Measurements from ENCODE around the gene SCARB1.
"Not testable (repeated sequence)": the region's sequence is repeated elsewhere in the genome, so short reads cannot be mapped to it uniquely, and the experiment has no call there.

SCARB1 gene

DNA sequence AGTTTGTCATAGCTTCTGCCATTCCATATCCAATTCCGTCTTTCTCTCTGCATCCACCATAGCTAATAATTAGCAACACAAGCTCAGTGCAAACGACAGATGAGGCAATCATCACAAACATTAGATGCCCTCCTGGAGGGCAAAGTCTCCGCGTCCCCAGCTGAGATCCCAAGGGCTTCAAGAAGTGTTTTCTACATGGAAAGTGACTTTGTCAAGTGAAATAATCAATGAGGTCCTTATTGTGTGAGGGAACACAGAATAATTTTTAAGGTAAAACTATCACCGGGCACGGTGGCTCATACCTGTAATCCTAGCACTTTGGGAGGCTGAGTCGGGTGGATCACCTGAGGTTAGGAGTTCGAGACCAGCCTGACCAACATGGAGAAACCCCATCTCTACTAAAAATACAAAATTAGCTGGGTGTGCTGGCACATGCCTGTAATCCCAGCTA is 36.7 kb upstream of the SCARB1 start:
- H3K27ac ChIP-seq (ENCODE audit: low read depth, low read length); H3K9ac ChIP-seq (ENCODE audit: low read length); H3K36me3 ChIP-seq (ENCODE audit: insufficient read depth, low read length); H3K9me3 ChIP-seq (ENCODE audit: low read length); H3K4me3 ChIP-seq (ENCODE audit: low read depth in 1 of 2, low read length in 2 of 2); H3K27me3 ChIP-seq (ENCODE audit: control insufficient read depth in 1 of 2, insufficient read depth in 2 of 2, low read length in 2 of 2): not testable (repeated sequence)
- H3K4me1 ChIP-seq (ENCODE audit: insufficient read depth, low read length): peaks cover 14% of the 10 kb centered on the region

DNA sequence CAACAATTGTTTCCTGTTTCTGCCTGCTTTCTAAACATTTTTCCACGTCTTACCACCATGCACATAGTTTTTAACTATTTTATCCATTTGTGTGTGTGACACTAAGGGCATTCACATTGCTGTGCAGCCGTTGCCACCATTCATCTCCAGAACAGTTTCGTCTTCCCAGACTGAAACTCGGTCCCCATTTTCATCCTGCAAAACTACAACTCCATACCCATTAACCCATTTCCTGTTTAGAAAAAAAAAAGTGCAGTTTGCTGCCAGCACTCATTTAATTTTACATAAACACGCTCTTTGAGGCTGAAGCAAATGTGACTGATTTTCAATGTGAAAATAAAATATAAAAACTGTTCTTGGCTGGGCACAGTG is 35.2 kb upstream of the SCARB1 start:
- no peak overlapping the region for H3K9ac ChIP-seq (ENCODE audit: low read length)

GRCh38 chr12:124898200-124898922 is 34.7 kb upstream of the SCARB1 start:
- H3K36me3 ChIP-seq (ENCODE audit: insufficient read depth, low read length): no peaks in the 10 kb centered on the region
- H3K9me3 ChIP-seq (ENCODE audit: low read length): no peaks in the 10 kb centered on the region
- H3K27ac ChIP-seq (ENCODE audit: low read depth, low read length): no peak overlapping the region
- no peak overlapping the region for H3K4me3 ChIP-seq (ENCODE audit: low read depth in 1 of 2, low read length in 2 of 2)
- peaks cover 4% of the 10 kb centered on the region for H3K4me1 ChIP-seq (ENCODE audit: insufficient read depth, low read length)
- H3K27me3 ChIP-seq (ENCODE audit: control insufficient read depth in 1 of 2, insufficient read depth in 2 of 2, low read length in 2 of 2): no peaks in the 10 kb centered on the region
- H3K9ac ChIP-seq (ENCODE audit: low read length): no peak overlapping the region

More for the DNA sequence above, 35.2 kb upstream of the SCARB1 start:
- Histone ChIP-seq H3K27ac (ENCODE audit: low read depth, low read length) (no peak overlapping the region), H3K36me3 (ENCODE audit: insufficient read depth, low read length) (no peaks in the 10 kb centered on the region), H3K4me3 (ENCODE audit: low read depth in 1 of 2, low read length in 2 of 2) (no peak overlapping the region), H3K4me1 (ENCODE audit: insufficient read depth, low read length) (peaks cover 4% of the 10 kb centered on the region), H3K9me3 (ENCODE audit: low read length) (no peaks in the 10 kb centered on the region), H3K27me3 (ENCODE audit: control insufficient read depth in 1 of 2, insufficient read depth in 2 of 2, low read length in 2 of 2) (no peaks in the 10 kb centered on the region)

DNA sequence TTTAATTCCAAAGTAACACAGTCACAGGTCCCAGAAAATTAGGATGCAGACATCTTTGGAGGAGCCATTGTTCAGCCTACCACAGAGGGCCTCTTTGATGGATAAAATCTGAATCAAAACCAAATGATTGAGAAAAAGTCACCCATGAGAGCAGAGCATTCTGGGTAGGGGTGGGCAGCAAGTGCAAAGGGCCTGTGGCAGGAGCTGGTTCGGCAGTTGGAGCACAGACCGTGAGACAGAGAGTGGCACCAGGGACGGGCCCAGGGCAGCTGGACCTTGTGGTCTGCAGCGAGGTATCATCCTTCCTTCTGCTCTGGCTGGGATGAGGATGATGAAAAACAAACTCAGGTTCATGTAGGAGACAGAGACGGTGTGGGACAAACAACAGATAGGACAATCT is 32.8 kb upstream of the SCARB1 start:
- H3K27ac ChIP-seq (ENCODE audit: low read depth, low read length): no peak overlapping the region
- H3K9me3 ChIP-seq (ENCODE audit: low read length): no peaks in the 10 kb centered on the region
- H3K4me1 ChIP-seq (ENCODE audit: insufficient read depth, low read length): peaks cover 4% of the 10 kb centered on the region
- no peaks in the 10 kb centered on the region for H3K27me3 ChIP-seq (ENCODE audit: control insufficient read depth in 1 of 2, insufficient read depth in 2 of 2, low read length in 2 of 2)
- no peak overlapping the region for H3K9ac ChIP-seq (ENCODE audit: low read length)
- no peaks in the 10 kb centered on the region for H3K36me3 ChIP-seq (ENCODE audit: insufficient read depth, low read length)
- H3K4me3 ChIP-seq (ENCODE audit: low read depth in 1 of 2, low read length in 2 of 2): no peak overlapping the region

DNA sequence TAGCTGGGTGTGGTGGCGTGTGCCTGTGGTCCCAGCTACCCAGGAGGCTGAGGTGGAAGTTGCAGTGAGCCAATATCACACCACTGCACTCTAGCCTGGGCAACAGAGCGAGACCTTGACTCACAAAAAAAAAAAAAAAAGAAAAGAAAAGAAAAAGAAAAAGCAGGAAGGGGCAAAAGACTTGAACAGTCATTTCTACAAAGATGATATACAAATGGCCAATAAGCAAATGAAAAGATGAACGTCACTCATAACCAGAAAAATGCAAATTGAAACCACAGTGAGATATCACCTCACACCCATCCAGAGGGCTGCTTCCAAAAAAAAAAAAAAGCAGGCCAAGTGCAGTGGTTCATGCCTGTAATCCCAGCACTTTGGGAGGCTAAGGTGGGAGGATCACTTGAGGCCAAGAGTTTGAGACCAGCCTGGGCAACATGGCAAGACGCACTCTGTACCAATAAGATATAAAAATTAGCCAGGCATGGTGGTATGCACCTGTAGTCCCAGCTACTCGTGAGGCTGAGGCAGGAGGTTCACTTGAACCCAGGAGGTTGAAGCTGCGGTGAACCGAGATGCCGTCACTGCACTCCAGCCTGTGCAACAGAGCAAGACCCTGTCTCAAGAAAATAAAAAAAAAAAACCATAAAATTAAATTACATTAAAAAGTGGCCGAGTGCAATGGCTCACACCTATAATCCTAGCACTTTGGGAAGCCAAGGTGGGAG is 30.3 kb upstream of the SCARB1 start:
- H3K4me1 ChIP-seq (ENCODE audit: insufficient read depth, low read length): peaks cover 4% of the 10 kb centered on the region
- H3K27ac ChIP-seq (ENCODE audit: low read depth, low read length): no peak overlapping the region
- H3K27me3 ChIP-seq (ENCODE audit: control insufficient read depth in 1 of 2, insufficient read depth in 2 of 2, low read length in 2 of 2): no peaks in the 10 kb centered on the region
- no peaks in the 10 kb centered on the region for H3K36me3 ChIP-seq (ENCODE audit: insufficient read depth, low read length)
- H3K9ac ChIP-seq (ENCODE audit: low read length): no peak overlapping the region
- no peak overlapping the region for H3K4me3 ChIP-seq (ENCODE audit: low read depth in 1 of 2, low read length in 2 of 2)
- H3K9me3 ChIP-seq (ENCODE audit: low read length): no peaks in the 10 kb centered on the region

GRCh38 chr12:124888260-124888659 is 24.6 kb upstream of the SCARB1 start:
- Histone ChIP-seq H3K9me3 (ENCODE audit: low read length) (no peaks in the 10 kb centered on the region), H3K27me3 (ENCODE audit: control insufficient read depth in 1 of 2, insufficient read depth in 2 of 2, low read length in 2 of 2) (no peaks in the 10 kb centered on the region), H3K36me3 (ENCODE audit: insufficient read depth, low read length) (no peaks in the 10 kb centered on the region), H3K9ac (ENCODE audit: low read length) (no peak overlapping the region), H3K4me3 (ENCODE audit: low read depth in 1 of 2, low read length in 2 of 2) (no peak overlapping the region), H3K27ac (ENCODE audit: low read depth, low read length) (no peak overlapping the region), H3K4me1 (ENCODE audit: insufficient read depth, low read length) (no peaks in the 10 kb centered on the region)

- H3K9ac ChIP-seq (ENCODE audit: low read length); H3K4me1 ChIP-seq (ENCODE audit: insufficient read depth, low read length); H3K4me3 ChIP-seq (ENCODE audit: low read depth in 1 of 2, low read length in 2 of 2); H3K27me3 ChIP-seq (ENCODE audit: control insufficient read depth in 1 of 2, insufficient read depth in 2 of 2, low read length in 2 of 2); H3K9me3 ChIP-seq (ENCODE audit: low read length); H3K27ac ChIP-seq (ENCODE audit: low read depth, low read length); H3K36me3 ChIP-seq (ENCODE audit: insufficient read depth, low read length): not testable (repeated sequence)
These were observed 24.1 kb upstream of the SCARB1 start for GRCh38 chr12:124887766-124888165.

DNA sequence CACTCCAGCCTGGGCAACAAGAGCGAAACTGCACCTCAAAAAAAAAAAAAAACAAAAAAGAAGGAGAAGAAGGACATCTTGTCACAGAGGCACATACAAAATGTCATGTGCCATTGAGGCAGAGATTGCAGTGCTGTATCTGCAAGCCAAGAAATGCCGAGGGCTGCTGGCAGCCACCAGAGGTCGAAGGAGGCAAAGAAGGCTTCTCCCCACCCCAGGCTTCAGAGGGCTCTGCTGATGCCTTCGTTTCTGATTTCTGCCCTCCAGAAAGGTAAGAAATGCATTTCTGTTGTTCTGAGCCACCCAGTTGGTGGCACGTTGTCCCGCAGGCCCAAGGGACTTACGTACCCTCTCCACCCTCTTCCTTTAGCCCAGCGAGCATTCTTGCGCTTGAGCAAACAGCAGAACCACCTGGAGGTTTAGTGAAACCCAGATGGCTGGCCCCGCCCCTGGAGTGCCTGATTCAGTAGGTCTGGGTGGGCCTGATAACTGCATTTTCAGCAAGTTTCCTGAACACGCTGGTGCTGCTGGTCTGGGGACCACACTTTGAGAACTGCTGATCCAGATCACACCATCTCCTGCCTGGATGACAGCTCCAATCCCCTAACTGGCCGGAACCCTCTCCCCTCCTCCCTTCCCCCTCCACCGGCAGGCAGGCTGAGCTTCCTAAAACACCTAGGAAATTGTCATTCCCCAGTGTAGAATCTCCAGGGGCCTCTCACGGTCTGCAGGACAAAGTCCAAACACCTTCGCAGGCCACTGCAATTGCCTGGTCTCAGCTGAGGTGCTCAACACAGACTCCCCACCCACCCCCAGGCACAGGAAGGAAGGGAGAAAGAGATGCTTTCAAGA is 21.1 kb upstream of the SCARB1 start:
- Histone ChIP-seq H3K9ac (ENCODE audit: low read length) (no peak overlapping the region), H3K9me3 (ENCODE audit: low read length) (no peaks in the 10 kb centered on the region), H3K4me1 (ENCODE audit: insufficient read depth, low read length) (no peaks in the 10 kb centered on the region), H3K27me3 (ENCODE audit: control insufficient read depth in 1 of 2, insufficient read depth in 2 of 2, low read length in 2 of 2) (no peaks in the 10 kb centered on the region), H3K36me3 (ENCODE audit: insufficient read depth, low read length) (no peaks in the 10 kb centered on the region), H3K27ac (ENCODE audit: low read depth, low read length) (no peak overlapping the region), H3K4me3 (ENCODE audit: low read depth in 1 of 2, low read length in 2 of 2) (no peak overlapping the region)

DNA sequence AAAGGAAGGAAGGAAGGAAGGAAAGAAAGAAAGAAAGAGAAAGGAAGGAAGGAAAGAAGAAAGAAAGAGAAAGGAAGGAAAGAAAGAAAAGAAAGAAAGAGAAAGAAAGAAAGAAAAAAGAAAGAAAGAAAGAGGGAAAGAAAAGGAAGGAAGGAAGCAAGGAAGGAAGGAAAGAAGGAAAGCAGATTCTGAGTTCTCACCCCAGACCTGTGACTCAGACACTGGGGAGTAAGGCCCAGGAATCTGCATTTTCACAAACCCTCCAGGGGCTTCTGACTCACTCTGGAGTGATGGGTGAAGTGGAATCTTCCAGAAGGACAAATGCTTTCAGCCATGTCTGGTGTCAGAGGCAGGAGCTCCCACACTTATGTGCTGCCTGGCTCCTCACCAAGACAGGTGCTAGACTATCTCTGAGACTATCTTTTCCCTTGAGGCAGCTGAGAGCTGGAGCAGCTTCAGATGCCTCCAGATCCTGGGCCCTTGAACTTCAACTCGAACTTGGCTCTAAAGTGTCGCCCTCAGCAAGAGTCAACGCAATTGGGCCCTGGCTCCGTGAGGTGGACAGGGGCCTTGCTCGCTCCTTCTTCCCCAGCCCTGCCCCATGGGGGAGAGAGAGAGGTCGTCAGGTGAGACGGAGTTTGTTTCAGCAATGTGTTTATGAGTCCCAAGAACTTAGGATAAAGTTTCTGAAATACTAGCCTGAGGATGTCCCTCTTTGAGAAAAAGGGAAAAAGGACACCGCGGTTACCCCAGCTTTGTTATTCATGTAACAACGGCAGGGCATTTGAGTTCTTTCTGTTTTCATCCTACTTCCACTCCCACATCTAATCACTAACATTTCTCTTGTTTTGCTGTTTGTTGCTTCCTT is 19.8 kb upstream of the SCARB1 start:
- no peaks in the 10 kb centered on the region for H3K9me3 ChIP-seq (ENCODE audit: low read length)

GRCh38 chr12:124881123-124881522 is 17.5 kb upstream of the SCARB1 start:
- Histone ChIP-seq H3K4me1 (ENCODE audit: insufficient read depth, low read length) (no peaks in the 10 kb centered on the region), H3K27me3 (ENCODE audit: control insufficient read depth in 1 of 2, insufficient read depth in 2 of 2, low read length in 2 of 2) (no peaks in the 10 kb centered on the region), H3K27ac (ENCODE audit: low read depth, low read length) (no peak overlapping the region), H3K4me3 (ENCODE audit: low read depth in 1 of 2, low read length in 2 of 2) (no peak overlapping the region), H3K36me3 (ENCODE audit: insufficient read depth, low read length) (no peaks in the 10 kb centered on the region), H3K9ac (ENCODE audit: low read length) (no peak overlapping the region), H3K9me3 (ENCODE audit: low read length) (no peaks in the 10 kb centered on the region)

More for the DNA sequence above, 19.8 kb upstream of the SCARB1 start:
- H3K4me1 ChIP-seq (ENCODE audit: insufficient read depth, low read length): no peaks in the 10 kb centered on the region
- no peaks in the 10 kb centered on the region for H3K27me3 ChIP-seq (ENCODE audit: control insufficient read depth in 1 of 2, insufficient read depth in 2 of 2, low read length in 2 of 2)
- H3K9ac ChIP-seq (ENCODE audit: low read length): no peak overlapping the region
- H3K4me3 ChIP-seq (ENCODE audit: low read depth in 1 of 2, low read length in 2 of 2): no peak overlapping the region
- no peak overlapping the region for H3K27ac ChIP-seq (ENCODE audit: low read depth, low read length)
- no peaks in the 10 kb centered on the region for H3K36me3 ChIP-seq (ENCODE audit: insufficient read depth, low read length)

DNA sequence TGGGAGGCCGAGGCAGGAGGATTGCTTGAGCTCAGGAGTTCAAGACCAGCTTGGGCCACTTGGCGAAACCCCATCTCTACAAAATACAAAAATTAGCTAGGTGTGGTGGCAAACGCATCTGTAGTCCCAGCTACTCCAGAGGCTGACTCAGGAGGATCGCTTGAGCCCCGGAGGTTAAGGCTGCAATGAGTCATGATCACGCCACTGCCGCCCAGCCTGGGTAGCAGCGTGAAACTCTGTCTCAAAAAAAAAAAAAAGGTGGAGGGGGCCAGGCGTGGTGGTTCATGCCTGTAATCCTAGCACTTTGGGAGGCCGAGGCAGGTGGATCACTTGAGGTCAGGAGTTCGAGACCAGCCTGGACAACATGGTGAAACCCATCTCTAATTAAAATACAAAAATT is 16.7 kb upstream of the SCARB1 start:
- H3K4me3 ChIP-seq (ENCODE audit: low read depth in 1 of 2, low read length in 2 of 2); H3K9me3 ChIP-seq (ENCODE audit: low read length); H3K4me1 ChIP-seq (ENCODE audit: insufficient read depth, low read length); H3K27ac ChIP-seq (ENCODE audit: low read depth, low read length); H3K27me3 ChIP-seq (ENCODE audit: control insufficient read depth in 1 of 2, insufficient read depth in 2 of 2, low read length in 2 of 2); H3K36me3 ChIP-seq (ENCODE audit: insufficient read depth, low read length); H3K9ac ChIP-seq (ENCODE audit: low read length): not testable (repeated sequence)

Measured in muscle layer of colon (tissue), 2 donors.